ENCODE measurements around the gene ARHGEF17. TPM values are rescaled to one million over a fixed set of nuclear protein-coding genes. Genes with fewer than 3 reads are reported as not detected.

ARHGEF17 gene
- polyA plus RNA-seq, 1 donor (not counting 4 experiments of a cell fraction or from before 2014, with no cell fraction given): 5.1 TPM

DNA sequence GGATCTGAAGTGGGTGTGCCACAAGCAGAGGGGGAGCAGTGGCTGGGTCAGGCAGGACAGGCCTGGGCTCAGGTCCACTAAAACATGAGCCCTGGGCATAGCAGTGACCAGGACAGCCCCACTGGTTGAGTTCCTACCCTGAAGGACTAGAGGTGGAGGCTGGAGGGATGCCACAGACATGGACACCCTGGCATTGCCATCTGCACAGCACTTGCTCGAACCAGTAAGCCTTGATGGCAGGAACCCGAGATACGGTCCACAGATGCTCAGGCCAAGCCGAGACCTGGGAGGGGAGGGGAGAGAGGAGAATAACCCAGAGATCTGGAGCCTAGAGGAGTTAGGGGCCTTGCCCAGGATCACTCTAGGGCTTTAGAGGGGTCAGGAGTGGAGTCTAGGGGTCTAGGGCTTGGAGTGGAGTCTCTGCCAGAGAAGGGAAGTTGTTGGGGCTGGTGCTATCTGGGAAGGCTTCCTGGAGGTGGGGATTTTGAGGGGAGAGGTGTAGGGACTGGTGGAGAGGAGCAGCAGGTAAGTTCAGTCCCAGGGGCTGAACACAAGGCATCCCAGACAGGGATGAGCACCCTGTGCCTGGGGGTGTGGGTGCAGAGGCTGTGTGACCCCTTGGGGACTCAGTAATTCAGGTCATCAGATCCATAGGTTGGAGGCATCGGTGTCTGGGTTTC lies 37.5 kb downstream of the ARHGEF17 start:
- H3K9me1 ChIP-seq (ENCODE audit: control insufficient read depth, extremely low read depth, insufficient read depth, low read length): no peaks in the 10 kb centered on the region
- peaks cover 14% of the 10 kb centered on the region for H3K27me3 ChIP-seq (ENCODE audit: control insufficient read depth, extremely low read depth, insufficient read depth, low read length)
- no peaks in the 10 kb centered on the region for H3K36me3 ChIP-seq (ENCODE audit: control insufficient read depth in 2 of 2, extremely low read depth in 1 of 2, insufficient read depth in 2 of 2, low read length in 2 of 2)
- H3K4me1 ChIP-seq (ENCODE audit: control insufficient read depth, extremely low read depth, insufficient read depth, low read length): peaks cover 4% of the 10 kb centered on the region
- no peaks in the 10 kb centered on the region for H3K79me2 ChIP-seq (ENCODE audit: control insufficient read depth, insufficient read depth, low read length)
- dilution Hi-C loops (cut with MboI; ENCODE audit: extremely low pct_ligation_motif_present, low sequenced_read_pairs): no loop called here
- TF ChIP-seq EZH2 (IDR thresholded peaks at IDR 0.05; ENCODE audit: low read length): no peak
- TF ChIP-seq, protein P1, sequence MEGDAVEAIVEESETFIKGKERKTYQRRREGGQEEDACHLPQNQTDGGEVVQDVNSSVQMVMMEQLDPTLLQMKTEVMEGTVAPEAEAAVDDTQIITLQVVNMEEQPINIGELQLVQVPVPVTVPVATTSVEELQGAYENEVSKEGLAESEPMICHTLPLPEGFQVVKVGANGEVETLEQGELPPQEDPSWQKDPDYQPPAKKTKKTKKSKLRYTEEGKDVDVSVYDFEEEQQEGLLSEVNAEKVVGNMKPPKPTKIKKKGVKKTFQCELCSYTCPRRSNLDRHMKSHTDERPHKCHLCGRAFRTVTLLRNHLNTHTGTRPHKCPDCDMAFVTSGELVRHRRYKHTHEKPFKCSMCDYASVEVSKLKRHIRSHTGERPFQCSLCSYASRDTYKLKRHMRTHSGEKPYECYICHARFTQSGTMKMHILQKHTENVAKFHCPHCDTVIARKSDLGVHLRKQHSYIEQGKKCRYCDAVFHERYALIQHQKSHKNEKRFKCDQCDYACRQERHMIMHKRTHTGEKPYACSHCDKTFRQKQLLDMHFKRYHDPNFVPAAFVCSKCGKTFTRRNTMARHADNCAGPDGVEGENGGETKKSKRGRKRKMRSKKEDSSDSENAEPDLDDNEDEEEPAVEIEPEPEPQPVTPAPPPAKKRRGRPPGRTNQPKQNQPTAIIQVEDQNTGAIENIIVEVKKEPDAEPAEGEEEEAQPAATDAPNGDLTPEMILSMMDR (optimal IDR thresholded peaks at IDR 0.05 in 1 of 3, IDR thresholded peaks at IDR 0.05 in 1 of 3, conservative IDR thresholded peaks at IDR 0.05 in 1 of 3; ENCODE audit: extremely low read depth in 1 of 3, insufficient read depth in 2 of 3, low read length in 3 of 3): no peak
- DNase-seq (ENCODE audit: low read depth, low spot score): no peak
- H3K9me3 ChIP-seq (ENCODE audit: control insufficient read depth, low read depth, low read length): no peaks in the 10 kb centered on the region
- peaks cover 2% of the 10 kb centered on the region for H4K20me1 ChIP-seq (ENCODE audit: control insufficient read depth, extremely low read depth, insufficient read depth, low read length)
- H3K9ac ChIP-seq (ENCODE audit: control insufficient read depth, extremely low read depth, insufficient read depth, low read length): no peak overlapping the region
- no peak for FAIRE-seq
- H3K4me2 ChIP-seq (ENCODE audit: control insufficient read depth, extremely low read depth, insufficient read depth, low read depth, low read length): no peak overlapping the region
- no peak overlapping the region for H3K27ac ChIP-seq (ENCODE audit: control insufficient read depth, insufficient read depth, low read length)
- H2AFZ ChIP-seq (ENCODE audit: control insufficient read depth, low read length): no peak overlapping the region
- no peak overlapping the region for H3K4me3 ChIP-seq (ENCODE audit: control insufficient read depth in 2 of 3, extremely low read depth in 1 of 3, insufficient read depth in 2 of 3, low read depth in 1 of 3, low read length in 3 of 3)

GRCh38 chr11:73346186-73346935 lies 38.3 kb downstream of the ARHGEF17 start:
- Histone ChIP-seq H3K79me2 (ENCODE audit: control insufficient read depth, insufficient read depth, low read length) (no peaks in the 10 kb centered on the region), H3K4me2 (ENCODE audit: control insufficient read depth, extremely low read depth, insufficient read depth, low read depth, low read length) (no peak overlapping the region), H4K20me1 (ENCODE audit: control insufficient read depth, extremely low read depth, insufficient read depth, low read length) (peaks cover 2% of the 10 kb centered on the region)

More at GRCh38 chr11:73346186-73346935, 38.3 kb downstream of the ARHGEF17 start:
- Histone ChIP-seq H3K9ac (ENCODE audit: control insufficient read depth, extremely low read depth, insufficient read depth, low read length) (no peak overlapping the region), H3K27ac (ENCODE audit: control insufficient read depth, insufficient read depth, low read length) (no peak overlapping the region), H3K4me1 (ENCODE audit: control insufficient read depth, extremely low read depth, insufficient read depth, low read length) (peaks cover 4% of the 10 kb centered on the region), H2AFZ (ENCODE audit: control insufficient read depth, low read length) (no peak overlapping the region), H3K9me1 (ENCODE audit: control insufficient read depth, extremely low read depth, insufficient read depth, low read length) (no peaks in the 10 kb centered on the region), H3K4me3 (ENCODE audit: control insufficient read depth in 2 of 3, extremely low read depth in 1 of 3, insufficient read depth in 2 of 3, low read depth in 1 of 3, low read length in 3 of 3) (no peak overlapping the region), H3K36me3 (ENCODE audit: control insufficient read depth in 2 of 2, extremely low read depth in 1 of 2, insufficient read depth in 2 of 2, low read length in 2 of 2) (no peaks in the 10 kb centered on the region), H3K9me3 (ENCODE audit: control insufficient read depth, low read depth, low read length) (no peaks in the 10 kb centered on the region), H3K27me3 (ENCODE audit: control insufficient read depth, extremely low read depth, insufficient read depth, low read length) (peaks cover 14% of the 10 kb centered on the region)
- dilution Hi-C loops (cut with MboI; ENCODE audit: extremely low pct_ligation_motif_present, low sequenced_read_pairs): no loop called here
- FAIRE-seq (no peak), DNase-seq (ENCODE audit: low read depth, low spot score) (no peak)
- no peak for TF ChIP-seq EZH2 (IDR thresholded peaks at IDR 0.05; ENCODE audit: low read length)
- TF ChIP-seq, protein P1 (optimal IDR thresholded peaks at IDR 0.05 in 1 of 3, IDR thresholded peaks at IDR 0.05 in 1 of 3, conservative IDR thresholded peaks at IDR 0.05 in 1 of 3; ENCODE audit: extremely low read depth in 1 of 3, insufficient read depth in 2 of 3, low read length in 3 of 3): no peak

Measured in keratinocyte (primary cell).